ENCODE results near the gene THSD7B.

The THSD7B gene

GRCh38 chr2:136828162-136828561 lies 62.8 kb downstream of the THSD7B start:
- H4K8ac ChIP-seq (ENCODE audit: low read depth, low read length) = no peak overlapping the region
- H3K9me3 ChIP-seq (replicated peaks in 1 of 2; ENCODE audit: control insufficient read depth in 2 of 2, insufficient read depth in 1 of 2, low read depth in 1 of 2, low read length in 2 of 2) = no peaks in the 10 kb centered on the region
- H2AFZ ChIP-seq (ENCODE audit: low read length) = no peak overlapping the region
- no peak overlapping the region for H3K14ac ChIP-seq (ENCODE audit: low read length)
- H3K4me3 ChIP-seq (ENCODE audit: low read length in 2 of 2) = no peak overlapping the region
- no peak overlapping the region for H3K27ac ChIP-seq (replicated peaks; ENCODE audit: low read length)
- no peak overlapping the region for H3K4me2 ChIP-seq (ENCODE audit: insufficient read depth, low read length, poor library complexity, severe bottlenecking)
- no peaks in the 10 kb centered on the region for H3K4me1 ChIP-seq (ENCODE audit: control insufficient read depth in 2 of 2, insufficient read depth in 1 of 2, low read depth in 1 of 2, low read length in 2 of 2)
- H3K9ac ChIP-seq (ENCODE audit: low read depth, low read length, poor library complexity) = no peak overlapping the region
- no peaks in the 10 kb centered on the region for H3K36me3 ChIP-seq (replicated peaks in 1 of 2; ENCODE audit: control insufficient read depth in 2 of 2, insufficient read depth in 2 of 2, low read length in 2 of 2)
- no peak overlapping the region for H3K23ac ChIP-seq (ENCODE audit: low read depth, low read length, poor library complexity)
- H3K4ac ChIP-seq (ENCODE audit: low read length) = no peak overlapping the region
- H3K27me3 ChIP-seq (ENCODE audit: control insufficient read depth in 3 of 3, insufficient read depth in 3 of 3, low read depth in 1 of 3, low read length in 3 of 3) = no peaks in the 10 kb centered on the region
- H2BK15ac ChIP-seq (ENCODE audit: low read length) = no peak overlapping the region
- no peak overlapping the region for H2BK120ac ChIP-seq (ENCODE audit: low read depth, low read length)
- no peak for DNase-seq (ENCODE audit: low spot score)
- H2BK12ac ChIP-seq (ENCODE audit: low read length) = no peak overlapping the region
- no peaks in the 10 kb centered on the region for H3K79me1 ChIP-seq (ENCODE audit: low read depth, low read length)
- WGBS, 2 donors (ENCODE audit: extremely low coverage in 2 of 2, insufficient read length in 2 of 2, insufficient replicate concordance in 1 of 2) = no CpG with 5 or more reads among the region's 1 CpG
- H3K18ac ChIP-seq (ENCODE audit: low read length) = no peak overlapping the region
- H4K91ac ChIP-seq (ENCODE audit: low read depth, low read length, poor library complexity) = no peak overlapping the region
- no peak overlapping the region for H2AK5ac ChIP-seq (ENCODE audit: low read depth, low read length)
- no peak overlapping the region for H2BK5ac ChIP-seq (ENCODE audit: low read length)

- no peak overlapping the region for H2BK15ac ChIP-seq (ENCODE audit: low read length)
- H3K9ac ChIP-seq (ENCODE audit: low read depth, low read length, poor library complexity) = no peak overlapping the region
- H3K36me3 ChIP-seq (replicated peaks in 1 of 2; ENCODE audit: control insufficient read depth in 2 of 2, insufficient read depth in 2 of 2, low read length in 2 of 2) = no peaks in the 10 kb centered on the region
- no peak overlapping the region for H2BK120ac ChIP-seq (ENCODE audit: low read depth, low read length)
- no peak overlapping the region for H2AK5ac ChIP-seq (ENCODE audit: low read depth, low read length)
- H4K91ac ChIP-seq (ENCODE audit: low read depth, low read length, poor library complexity) = no peak overlapping the region
- H3K27me3 ChIP-seq (ENCODE audit: control insufficient read depth in 3 of 3, insufficient read depth in 3 of 3, low read depth in 1 of 3, low read length in 3 of 3) = no peaks in the 10 kb centered on the region
- H3K18ac ChIP-seq (ENCODE audit: low read length) = no peak overlapping the region
- no peak overlapping the region for H2AFZ ChIP-seq (ENCODE audit: low read length)
- no peak overlapping the region for H3K27ac ChIP-seq (replicated peaks; ENCODE audit: low read length)
- no peaks in the 10 kb centered on the region for H3K79me1 ChIP-seq (ENCODE audit: low read depth, low read length)
- no peak overlapping the region for H2BK5ac ChIP-seq (ENCODE audit: low read length)
- H3K14ac ChIP-seq (ENCODE audit: low read length) = no peak overlapping the region
- H3K9me3 ChIP-seq (replicated peaks in 1 of 2; ENCODE audit: control insufficient read depth in 2 of 2, insufficient read depth in 1 of 2, low read depth in 1 of 2, low read length in 2 of 2) = no peaks in the 10 kb centered on the region
- no peak overlapping the region for H3K4me3 ChIP-seq (ENCODE audit: low read length in 2 of 2)
- no peak overlapping the region for H3K4ac ChIP-seq (ENCODE audit: low read length)
- H3K23ac ChIP-seq (ENCODE audit: low read depth, low read length, poor library complexity) = no peak overlapping the region
- H4K8ac ChIP-seq (ENCODE audit: low read depth, low read length) = no peak overlapping the region
- DNase-seq (ENCODE audit: low spot score) = no peak
- no CpG with 5 or more reads among the region's 1 CpG for WGBS, 2 donors (ENCODE audit: extremely low coverage in 2 of 2, insufficient read length in 2 of 2, insufficient replicate concordance in 1 of 2)
- no peaks in the 10 kb centered on the region for H3K4me1 ChIP-seq (ENCODE audit: control insufficient read depth in 2 of 2, insufficient read depth in 1 of 2, low read depth in 1 of 2, low read length in 2 of 2)
- no peak overlapping the region for H2BK12ac ChIP-seq (ENCODE audit: low read length)
- no peak overlapping the region for H3K4me2 ChIP-seq (ENCODE audit: insufficient read depth, low read length, poor library complexity, severe bottlenecking)
These were observed 63.4 kb downstream of the THSD7B start for GRCh38 chr2:136828774-136829173.

- no peaks in the 10 kb centered on the region for H3K4me1 ChIP-seq (ENCODE audit: control insufficient read depth in 2 of 2, insufficient read depth in 1 of 2, low read depth in 1 of 2, low read length in 2 of 2)
- no peak overlapping the region for H2BK5ac ChIP-seq (ENCODE audit: low read length)
- H3K18ac ChIP-seq (ENCODE audit: low read length) = no peak overlapping the region
- no peak overlapping the region for H3K27ac ChIP-seq (replicated peaks; ENCODE audit: low read length)
- H4K8ac ChIP-seq (ENCODE audit: low read depth, low read length) = no peak overlapping the region
- no peak overlapping the region for H3K4me2 ChIP-seq (ENCODE audit: insufficient read depth, low read length, poor library complexity, severe bottlenecking)
- no peak overlapping the region for H2AK5ac ChIP-seq (ENCODE audit: low read depth, low read length)
- H2BK15ac ChIP-seq (ENCODE audit: low read length) = no peak overlapping the region
- DNase-seq (ENCODE audit: low spot score) = no peak
- no peak overlapping the region for H3K14ac ChIP-seq (ENCODE audit: low read length)
- H2BK120ac ChIP-seq (ENCODE audit: low read depth, low read length) = no peak overlapping the region
- peaks cover 0 to 2% of the 10 kb centered on the region in 2 donors for H3K36me3 ChIP-seq (replicated peaks in 1 of 2; ENCODE audit: control insufficient read depth in 2 of 2, insufficient read depth in 2 of 2, low read length in 2 of 2)
- no peaks in the 10 kb centered on the region for H3K27me3 ChIP-seq (ENCODE audit: control insufficient read depth in 3 of 3, insufficient read depth in 3 of 3, low read depth in 1 of 3, low read length in 3 of 3)
- no peak overlapping the region for H3K4me3 ChIP-seq (ENCODE audit: low read length in 2 of 2)
- no peak overlapping the region for H2AFZ ChIP-seq (ENCODE audit: low read length)
- H4K91ac ChIP-seq (ENCODE audit: low read depth, low read length, poor library complexity) = no peak overlapping the region
- WGBS, 2 donors (ENCODE audit: extremely low coverage in 2 of 2, insufficient read length in 2 of 2, insufficient replicate concordance in 1 of 2) = no CpG with 5 or more reads among the region's 1 CpG
- H2BK12ac ChIP-seq (ENCODE audit: low read length) = no peak overlapping the region
- no peaks in the 10 kb centered on the region for H3K9me3 ChIP-seq (replicated peaks in 1 of 2; ENCODE audit: control insufficient read depth in 2 of 2, insufficient read depth in 1 of 2, low read depth in 1 of 2, low read length in 2 of 2)
- H3K23ac ChIP-seq (ENCODE audit: low read depth, low read length, poor library complexity) = no peak overlapping the region
- H3K4ac ChIP-seq (ENCODE audit: low read length) = no peak overlapping the region
- no peaks in the 10 kb centered on the region for H3K79me1 ChIP-seq (ENCODE audit: low read depth, low read length)
- H3K9ac ChIP-seq (ENCODE audit: low read depth, low read length, poor library complexity) = no peak overlapping the region
These were observed 79.2 kb downstream of the THSD7B start for GRCh38 chr2:136844546-136844945.

GRCh38 chr2:136858656-136859055 lies 93.3 kb downstream of the THSD7B start:
- no peaks in the 10 kb centered on the region for H3K4me1 ChIP-seq (ENCODE audit: control insufficient read depth in 2 of 2, insufficient read depth in 1 of 2, low read depth in 1 of 2, low read length in 2 of 2)
- H2BK12ac ChIP-seq (ENCODE audit: low read length) = no peak overlapping the region
- H3K9me3 ChIP-seq (replicated peaks in 1 of 2; ENCODE audit: control insufficient read depth in 2 of 2, insufficient read depth in 1 of 2, low read depth in 1 of 2, low read length in 2 of 2) = no peaks in the 10 kb centered on the region
- no peaks in the 10 kb centered on the region for H3K36me3 ChIP-seq (replicated peaks in 1 of 2; ENCODE audit: control insufficient read depth in 2 of 2, insufficient read depth in 2 of 2, low read length in 2 of 2)
- no peaks in the 10 kb centered on the region for H3K79me1 ChIP-seq (ENCODE audit: low read depth, low read length)
- no peak overlapping the region for H3K23ac ChIP-seq (ENCODE audit: low read depth, low read length, poor library complexity)
- no peak overlapping the region for H2AFZ ChIP-seq (ENCODE audit: low read length)
- no CpG with 5 or more reads among the region's 7 CpGs for WGBS, 2 donors (ENCODE audit: extremely low coverage in 2 of 2, insufficient read length in 2 of 2, insufficient replicate concordance in 1 of 2)
- no peak overlapping the region for H3K14ac ChIP-seq (ENCODE audit: low read length)
- no peak overlapping the region for H3K4me2 ChIP-seq (ENCODE audit: insufficient read depth, low read length, poor library complexity, severe bottlenecking)
- H3K4me3 ChIP-seq (ENCODE audit: low read length in 2 of 2) = no peak overlapping the region
- no peak for DNase-seq (ENCODE audit: low spot score)
- no peak overlapping the region for H3K4ac ChIP-seq (ENCODE audit: low read length)
- H2AK5ac ChIP-seq (ENCODE audit: low read depth, low read length) = no peak overlapping the region
- H3K27me3 ChIP-seq (ENCODE audit: control insufficient read depth in 3 of 3, insufficient read depth in 3 of 3, low read depth in 1 of 3, low read length in 3 of 3) = no peaks in the 10 kb centered on the region
- no peak overlapping the region for H4K8ac ChIP-seq (ENCODE audit: low read depth, low read length)
- no peak overlapping the region for H2BK5ac ChIP-seq (ENCODE audit: low read length)
- no peak overlapping the region for H2BK120ac ChIP-seq (ENCODE audit: low read depth, low read length)
- no peak overlapping the region for H3K9ac ChIP-seq (ENCODE audit: low read depth, low read length, poor library complexity)
- no peak overlapping the region for H3K27ac ChIP-seq (replicated peaks; ENCODE audit: low read length)
- H2BK15ac ChIP-seq (ENCODE audit: low read length) = no peak overlapping the region
- no peak overlapping the region for H4K91ac ChIP-seq (ENCODE audit: low read depth, low read length, poor library complexity)
- no peak overlapping the region for H3K18ac ChIP-seq (ENCODE audit: low read length)
